ENCODE results near the gene PIK3R6. TPM values are rescaled to one million over a fixed set of nuclear protein-coding genes. Genes with fewer than 3 reads are reported as not detected.

The PIK3R6 gene
- total and polyA plus RNA-seq, 2 of the 13 experiments (the other 11 are each of a cell fraction or from before 2014, with no cell fraction given), result not detected

- Histone ChIP-seq H2AFZ (ENCODE audit: low read length) (no peak overlapping the region), H3K9me3 (ENCODE audit: low read length) (no peaks in the 10 kb centered on the region), H4K20me1 (ENCODE audit: insufficient read depth, low read length) (no peaks in the 10 kb centered on the region), H3K36me3 (replicated peaks in 1 of 2; ENCODE audit: control insufficient read depth in 1 of 2, insufficient read depth in 2 of 2, low read length in 2 of 2) (no peaks in the 10 kb centered on the region), H3K27me3 (ENCODE audit: control insufficient read depth in 1 of 2, insufficient read depth in 2 of 2, low read length in 2 of 2) (peaks cover 4 to 64% of the 10 kb centered on the region in 2 experiments), H3K4me2 (ENCODE audit: low read depth, low read length) (no peak overlapping the region), H3K9ac (ENCODE audit: insufficient read depth, low read depth, low read length) (no peak overlapping the region), H3K79me2 (ENCODE audit: insufficient read depth, low read length) (no peaks in the 10 kb centered on the region), H3K4me1 (ENCODE audit: insufficient read depth, low read length) (peaks cover 10% of the 10 kb centered on the region), H3K4me3 (replicated peaks in 1 of 3; ENCODE audit: insufficient read depth in 1 of 3, low read depth in 2 of 3, low read length in 3 of 3) (no peak overlapping the region), H3K27ac (ENCODE audit: extremely low read length, insufficient read depth, low read length) (no peak overlapping the region)
- intact Hi-C loops (cut with micrococcal nuclease; ENCODE audit: unreplicated experiment), result no loop called here
- WGBS (ENCODE audit: low lambda C conversion rate), result 24% methylated on average over 4 of the region's 4 CpGs
- DNase-seq (ENCODE audit: low spot score) (no peak), FAIRE-seq (no peak), ATAC-seq (no peak)
- in situ Hi-C loops (cut with HindIII; ENCODE audit: extremely low pct_ligation_motif_present, low pct_unique_long_range_greater_than_20kb), result no loop called here
- ChIA-PET POLR2A (no interaction called here), CTCF (ENCODE audit: low intra/inter-chr PET ratio, low total read pairs) (no interaction called here)
- no TSS peak for BruUV-seq (replicated peaks)
- TF ChIP-seq, protein P1, sequence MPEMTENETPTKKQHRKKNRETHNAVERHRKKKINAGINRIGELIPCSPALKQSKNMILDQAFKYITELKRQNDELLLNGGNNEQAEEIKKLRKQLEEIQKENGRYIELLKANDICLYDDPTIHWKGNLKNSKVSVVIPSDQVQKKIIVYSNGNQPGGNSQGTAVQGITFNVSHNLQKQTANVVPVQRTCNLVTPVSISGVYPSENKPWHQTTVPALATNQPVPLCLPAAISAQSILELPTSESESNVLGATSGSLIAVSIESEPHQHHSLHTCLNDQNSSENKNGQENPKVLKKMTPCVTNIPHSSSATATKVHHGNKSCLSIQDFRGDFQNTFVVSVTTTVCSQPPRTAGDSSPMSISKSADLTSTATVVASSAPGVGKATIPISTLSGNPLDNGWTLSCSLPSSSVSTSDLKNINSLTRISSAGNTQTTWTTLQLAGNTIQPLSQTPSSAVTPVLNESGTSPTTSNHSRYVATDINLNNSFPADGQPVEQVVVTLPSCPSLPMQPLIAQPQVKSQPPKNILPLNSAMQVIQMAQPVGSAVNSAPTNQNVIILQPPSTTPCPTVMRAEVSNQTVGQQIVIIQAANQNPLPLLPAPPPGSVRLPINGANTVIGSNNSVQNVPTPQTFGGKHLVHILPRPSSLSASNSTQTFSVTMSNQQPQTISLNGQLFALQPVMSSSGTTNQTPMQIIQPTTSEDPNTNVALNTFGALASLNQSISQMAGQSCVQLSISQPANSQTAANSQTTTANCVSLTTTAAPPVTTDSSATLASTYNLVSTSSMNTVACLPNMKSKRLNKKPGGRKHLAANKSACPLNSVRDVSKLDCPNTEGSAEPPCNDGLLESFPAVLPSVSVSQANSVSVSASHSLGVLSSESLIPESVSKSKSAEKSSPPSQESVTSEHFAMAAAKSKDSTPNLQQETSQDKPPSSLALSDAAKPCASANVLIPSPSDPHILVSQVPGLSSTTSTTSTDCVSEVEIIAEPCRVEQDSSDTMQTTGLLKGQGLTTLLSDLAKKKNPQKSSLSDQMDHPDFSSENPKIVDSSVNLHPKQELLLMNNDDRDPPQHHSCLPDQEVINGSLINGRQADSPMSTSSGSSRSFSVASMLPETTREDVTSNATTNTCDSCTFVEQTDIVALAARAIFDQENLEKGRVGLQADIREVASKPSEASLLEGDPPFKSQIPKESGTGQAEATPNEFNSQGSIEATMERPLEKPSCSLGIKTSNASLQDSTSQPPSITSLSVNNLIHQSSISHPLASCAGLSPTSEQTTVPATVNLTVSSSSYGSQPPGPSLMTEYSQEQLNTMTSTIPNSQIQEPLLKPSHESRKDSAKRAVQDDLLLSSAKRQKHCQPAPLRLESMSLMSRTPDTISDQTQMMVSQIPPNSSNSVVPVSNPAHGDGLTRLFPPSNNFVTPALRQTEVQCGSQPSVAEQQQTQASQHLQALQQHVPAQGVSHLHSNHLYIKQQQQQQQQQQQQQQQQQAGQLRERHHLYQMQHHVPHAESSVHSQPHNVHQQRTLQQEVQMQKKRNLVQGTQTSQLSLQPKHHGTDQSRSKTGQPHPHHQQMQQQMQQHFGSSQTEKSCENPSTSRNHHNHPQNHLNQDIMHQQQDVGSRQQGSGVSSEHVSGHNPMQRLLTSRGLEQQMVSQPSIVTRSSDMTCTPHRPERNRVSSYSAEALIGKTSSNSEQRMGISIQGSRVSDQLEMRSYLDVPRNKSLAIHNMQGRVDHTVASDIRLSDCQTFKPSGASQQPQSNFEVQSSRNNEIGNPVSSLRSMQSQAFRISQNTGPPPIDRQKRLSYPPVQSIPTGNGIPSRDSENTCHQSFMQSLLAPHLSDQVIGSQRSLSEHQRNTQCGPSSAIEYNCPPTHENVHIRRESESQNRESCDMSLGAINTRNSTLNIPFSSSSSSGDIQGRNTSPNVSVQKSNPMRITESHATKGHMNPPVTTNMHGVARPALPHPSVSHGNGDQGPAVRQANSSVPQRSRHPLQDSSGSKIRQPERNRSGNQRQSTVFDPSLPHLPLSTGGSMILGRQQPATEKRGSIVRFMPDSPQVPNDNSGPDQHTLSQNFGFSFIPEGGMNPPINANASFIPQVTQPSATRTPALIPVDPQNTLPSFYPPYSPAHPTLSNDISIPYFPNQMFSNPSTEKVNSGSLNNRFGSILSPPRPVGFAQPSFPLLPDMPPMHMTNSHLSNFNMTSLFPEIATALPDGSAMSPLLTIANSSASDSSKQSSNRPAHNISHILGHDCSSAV (CRISPR knock-in tag; IDR thresholded peaks at IDR 0.05; ENCODE audit: borderline replicate concordance), result no peak
- TF ChIP-seq POGZ (CRISPR knock-in tag; IDR thresholded peaks at IDR 0.05) (no peak), ZNF709 (CRISPR knock-in tag; IDR thresholded peaks at IDR 0.05) (no peak), TEAD3 (CRISPR knock-in tag; optimal IDR thresholded peaks at IDR 0.05; ENCODE audit: borderline replicate concordance) (no peak), IRF2 (CRISPR knock-in tag; IDR thresholded peaks at IDR 0.05) (no peak), ZNF850 (CRISPR knock-in tag; conservative IDR thresholded peaks at IDR 0.05) (no peak), ZSCAN20 (CRISPR knock-in tag; IDR thresholded peaks at IDR 0.05; ENCODE audit: borderline replicate concordance) (no peak)
- TF ChIP-seq, protein P2, sequence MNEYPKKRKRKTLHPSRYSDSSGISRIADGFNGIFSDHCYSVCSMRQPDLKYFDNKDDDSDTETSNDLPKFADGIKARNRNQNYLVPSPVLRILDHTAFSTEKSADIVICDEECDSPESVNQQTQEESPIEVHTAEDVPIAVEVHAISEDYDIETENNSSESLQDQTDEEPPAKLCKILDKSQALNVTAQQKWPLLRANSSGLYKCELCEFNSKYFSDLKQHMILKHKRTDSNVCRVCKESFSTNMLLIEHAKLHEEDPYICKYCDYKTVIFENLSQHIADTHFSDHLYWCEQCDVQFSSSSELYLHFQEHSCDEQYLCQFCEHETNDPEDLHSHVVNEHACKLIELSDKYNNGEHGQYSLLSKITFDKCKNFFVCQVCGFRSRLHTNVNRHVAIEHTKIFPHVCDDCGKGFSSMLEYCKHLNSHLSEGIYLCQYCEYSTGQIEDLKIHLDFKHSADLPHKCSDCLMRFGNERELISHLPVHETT (CRISPR knock-in tag; conservative IDR thresholded peaks at IDR 0.05), result no peak
- TF ChIP-seq, protein P3, sequence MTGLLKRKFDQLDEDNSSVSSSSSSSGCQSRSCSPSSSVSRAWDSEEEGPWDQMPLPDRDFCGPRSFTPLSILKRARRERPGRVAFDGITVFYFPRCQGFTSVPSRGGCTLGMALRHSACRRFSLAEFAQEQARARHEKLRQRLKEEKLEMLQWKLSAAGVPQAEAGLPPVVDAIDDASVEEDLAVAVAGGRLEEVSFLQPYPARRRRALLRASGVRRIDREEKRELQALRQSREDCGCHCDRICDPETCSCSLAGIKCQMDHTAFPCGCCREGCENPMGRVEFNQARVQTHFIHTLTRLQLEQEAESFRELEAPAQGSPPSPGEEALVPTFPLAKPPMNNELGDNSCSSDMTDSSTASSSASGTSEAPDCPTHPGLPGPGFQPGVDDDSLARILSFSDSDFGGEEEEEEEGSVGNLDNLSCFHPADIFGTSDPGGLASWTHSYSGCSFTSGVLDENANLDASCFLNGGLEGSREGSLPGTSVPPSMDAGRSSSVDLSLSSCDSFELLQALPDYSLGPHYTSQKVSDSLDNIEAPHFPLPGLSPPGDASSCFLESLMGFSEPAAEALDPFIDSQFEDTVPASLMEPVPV (CRISPR knock-in tag; IDR thresholded peaks at IDR 0.05), result no peak
- TF ChIP-seq, protein P4, sequence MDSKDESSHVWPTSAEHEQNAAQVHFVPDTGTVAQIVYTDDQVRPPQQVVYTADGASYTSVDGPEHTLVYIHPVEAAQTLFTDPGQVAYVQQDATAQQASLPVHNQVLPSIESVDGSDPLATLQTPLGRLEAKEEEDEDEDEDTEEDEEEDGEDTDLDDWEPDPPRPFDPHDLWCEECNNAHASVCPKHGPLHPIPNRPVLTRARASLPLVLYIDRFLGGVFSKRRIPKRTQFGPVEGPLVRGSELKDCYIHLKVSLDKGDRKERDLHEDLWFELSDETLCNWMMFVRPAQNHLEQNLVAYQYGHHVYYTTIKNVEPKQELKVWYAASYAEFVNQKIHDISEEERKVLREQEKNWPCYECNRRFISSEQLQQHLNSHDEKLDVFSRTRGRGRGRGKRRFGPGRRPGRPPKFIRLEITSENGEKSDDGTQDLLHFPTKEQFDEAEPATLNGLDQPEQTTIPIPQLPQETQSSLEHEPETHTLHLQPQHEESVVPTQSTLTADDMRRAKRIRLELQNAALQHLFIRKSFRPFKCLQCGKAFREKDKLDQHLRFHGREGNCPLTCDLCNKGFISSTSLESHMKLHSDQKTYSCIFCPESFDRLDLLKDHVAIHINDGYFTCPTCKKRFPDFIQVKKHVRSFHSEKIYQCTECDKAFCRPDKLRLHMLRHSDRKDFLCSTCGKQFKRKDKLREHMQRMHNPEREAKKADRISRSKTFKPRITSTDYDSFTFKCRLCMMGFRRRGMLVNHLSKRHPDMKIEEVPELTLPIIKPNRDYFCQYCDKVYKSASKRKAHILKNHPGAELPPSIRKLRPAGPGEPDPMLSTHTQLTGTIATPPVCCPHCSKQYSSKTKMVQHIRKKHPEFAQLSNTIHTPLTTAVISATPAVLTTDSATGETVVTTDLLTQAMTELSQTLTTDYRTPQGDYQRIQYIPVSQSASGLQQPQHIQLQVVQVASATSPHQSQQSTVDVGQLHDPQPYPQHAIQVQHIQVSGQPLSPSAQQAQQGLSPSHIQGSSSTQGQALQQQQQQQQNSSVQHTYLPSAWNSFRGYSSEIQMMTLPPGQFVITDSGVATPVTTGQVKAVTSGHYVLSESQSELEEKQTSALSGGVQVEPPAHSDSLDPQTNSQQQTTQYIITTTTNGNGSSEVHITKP (CRISPR knock-in tag; IDR thresholded peaks at IDR 0.05; ENCODE audit: low read depth), result no peak
Observed at GRCh38 chr17:8877984-8878383, 10.5 kb upstream of the PIK3R6 start.

All from HepG2 (cell line).